Spleen (tissue), 7 donors: ENCODE data around the gene LRRC4C.
"Not testable (repeated sequence)": the region's sequence is repeated elsewhere in the genome, so short reads cannot be mapped to it uniquely, and the experiment has no call there.

ENCODE experiments used
- POLR2A ChIP-seq, 3 donors: fragments of 450-650 bp; IDR thresholded peaks; one replicate each; pipeline ENCODE4 v1.5.1; 2017; ENCODE audit warnings: antibody characterized with exemption in 3 of 3, mild to moderate bottlenecking in 1 of 3
- TF ChIP-seq, protein P1 (sequence below), 11 experiments: fragments of 200-600 bp in 7 of 11; fragments of 450-650 bp in 4 of 11; sonication (generic) in 4 of 11; IDR thresholded peaks in 8 of 11; conservative IDR thresholded peaks in 3 of 11; 1 replicate in 7 of 11; 2 replicates in 4 of 11; pipeline versions ENCODE4 v1.4.0 to v1.8.0; 2016 to 2021; ENCODE audit warnings: antibody characterized with exemption in 11 of 11, inconsistent platforms in 4 of 11, mild to moderate bottlenecking in 1 of 11
- donor health status: DM: no; HTN: no; CAD: no; lungs with moderate emphysema.
- donor health status: DM: no; HTN: no; CAD: no.
- donor health status: DM: no; HTN: no; CAD: no.

DNA sequence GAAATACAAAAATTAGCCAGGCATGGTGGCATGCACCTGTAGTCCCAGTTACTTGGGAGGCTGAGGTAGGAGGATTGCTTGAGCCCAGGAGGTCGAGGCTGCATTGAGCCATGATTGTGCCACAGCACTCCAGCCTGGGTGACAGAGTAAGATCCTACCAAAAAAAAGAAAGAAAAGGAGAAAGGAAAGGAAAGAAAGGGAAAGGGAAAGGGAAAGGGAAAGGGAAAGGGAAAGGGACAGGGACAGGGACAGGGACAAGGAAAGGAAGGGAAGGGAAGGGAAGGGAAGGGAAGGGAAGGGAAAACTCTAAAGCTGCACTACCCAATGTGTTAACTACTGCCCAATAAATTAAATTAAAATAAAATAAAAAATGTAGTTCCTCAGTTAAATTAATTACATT, 601.7 kb downstream of the LRRC4C start:
- TF ChIP-seq POLR2A (IDR thresholded peaks at IDR 0.05), result not testable (repeated sequence)
- TF ChIP-seq, protein P1, sequence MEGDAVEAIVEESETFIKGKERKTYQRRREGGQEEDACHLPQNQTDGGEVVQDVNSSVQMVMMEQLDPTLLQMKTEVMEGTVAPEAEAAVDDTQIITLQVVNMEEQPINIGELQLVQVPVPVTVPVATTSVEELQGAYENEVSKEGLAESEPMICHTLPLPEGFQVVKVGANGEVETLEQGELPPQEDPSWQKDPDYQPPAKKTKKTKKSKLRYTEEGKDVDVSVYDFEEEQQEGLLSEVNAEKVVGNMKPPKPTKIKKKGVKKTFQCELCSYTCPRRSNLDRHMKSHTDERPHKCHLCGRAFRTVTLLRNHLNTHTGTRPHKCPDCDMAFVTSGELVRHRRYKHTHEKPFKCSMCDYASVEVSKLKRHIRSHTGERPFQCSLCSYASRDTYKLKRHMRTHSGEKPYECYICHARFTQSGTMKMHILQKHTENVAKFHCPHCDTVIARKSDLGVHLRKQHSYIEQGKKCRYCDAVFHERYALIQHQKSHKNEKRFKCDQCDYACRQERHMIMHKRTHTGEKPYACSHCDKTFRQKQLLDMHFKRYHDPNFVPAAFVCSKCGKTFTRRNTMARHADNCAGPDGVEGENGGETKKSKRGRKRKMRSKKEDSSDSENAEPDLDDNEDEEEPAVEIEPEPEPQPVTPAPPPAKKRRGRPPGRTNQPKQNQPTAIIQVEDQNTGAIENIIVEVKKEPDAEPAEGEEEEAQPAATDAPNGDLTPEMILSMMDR (IDR thresholded peaks at IDR 0.05 in 8 of 11, conservative IDR thresholded peaks at IDR 0.05 in 3 of 11), result not testable (repeated sequence)
